PC-3 (cell line): ENCODE measurements around the gene IGLON5. TPM values are rescaled to one million over a fixed set of nuclear protein-coding genes. Genes with fewer than 3 reads are reported as not detected.

Source experiments
- ATAC-seq: fragments of 200-7000 bp; cut with Tn5 transposase; 2 replicates; pipeline ENCODE4 v1.9.1; 2020; ENCODE audit warnings: mild to moderate bottlenecking, moderate library complexity
- BruUV-seq: library from RNA; stranded (reverse); fragments of 400-500 nt; replicated peaks from 2 replicates; lab custom pipeline; 2021; lab: Mats Ljungman, UMichigan
- CTCF ChIA-PET: fragments of 300-600 bp; sonication (Branson Sonifier 250); formaldehyde crosslinking; loops from one replicate; lab custom pipeline; 2022; ENCODE audit warnings: antibody characterized with exemption; lab: Charles Lee
- POLR2A ChIA-PET: fragments of 300-600 bp; sonication (Branson Sonifier 250); formaldehyde crosslinking; loops from one replicate; lab custom pipeline; 2022; ENCODE audit warnings: antibody characterized with exemption; ENCODE audit not compliant: unreplicated experiment; lab: Charles Lee
- DNase-seq: peaks from one replicate; pipeline ENCODE4 v3.0.0-alpha.2; 2015
- H2AFZ ChIP-seq: fragments of 300-600 bp; sonication (generic); 2 replicates; pipeline ENCODE4 v1.6.0; 2016; ENCODE audit warnings: antibody characterized with exemption, low read length
- H3F3A ChIP-seq: fragments of 300-600 bp; sonication (generic); one replicate; pipeline ENCODE4 v1.6.0; 2017; ENCODE audit warnings: antibody characterized with exemption, low read length, control low read depth, mild to moderate bottlenecking; ENCODE audit not compliant: unreplicated experiment
- H3K27ac ChIP-seq: fragments of 300-600 bp; sonication (generic); 2 replicates; pipeline ENCODE4 v1.5.1; 2016; ENCODE audit warnings: mild to moderate bottlenecking, low read length
- H3K27me3 ChIP-seq: fragments of 300-600 bp; sonication (generic); 2 replicates; pipeline ENCODE4 v1.6.1; 2016; ENCODE audit warnings: low read length, mixed read lengths
- H3K36me3 ChIP-seq: fragments of 300-600 bp; sonication (generic); 2 replicates; pipeline ENCODE4 v1.6.1; 2016; ENCODE audit warnings: low read depth, mixed run types, low read length, mixed read lengths
- H3K4me1 ChIP-seq: fragments of 300-600 bp; sonication (generic); 2 replicates; pipeline ENCODE4 v1.5.1; 2016; ENCODE audit warnings: low read length; ENCODE audit not compliant: insufficient read depth
- H3K4me2 ChIP-seq: fragments of 300-600 bp; sonication (generic); 2 replicates; pipeline ENCODE4 v1.6.0; 2016; ENCODE audit warnings: low read length
- H3K4me3 ChIP-seq: fragments of 300-600 bp; sonication (generic); 2 replicates; pipeline ENCODE4 v1.5.1; 2016; ENCODE audit warnings: mild to moderate bottlenecking, low read length, mixed read lengths
- H3K79me2 ChIP-seq: fragments of 300-600 bp; sonication (generic); 2 replicates; pipeline ENCODE4 v1.6.1; 2017; ENCODE audit warnings: low read length, mixed read lengths
- H3K9ac ChIP-seq: fragments of 300-600 bp; sonication (generic); 2 replicates; pipeline ENCODE4 v1.6.0; 2016; ENCODE audit warnings: mild to moderate bottlenecking, low read length
- H3K9me2 ChIP-seq: fragments of 300-600 bp; sonication (generic); replicated peaks from 2 replicates; pipeline ENCODE4 v1.6.1; 2016; ENCODE audit warnings: mixed run types, low read length, mixed read lengths
- H3K9me3 ChIP-seq: fragments of 300-600 bp; sonication (generic); 2 replicates; pipeline ENCODE4 v1.6.1; 2016; ENCODE audit warnings: low read length, mixed read lengths
- H4K20me1 ChIP-seq: fragments of 300-600 bp; sonication (generic); 2 replicates; pipeline ENCODE4 v1.6.1; 2016; ENCODE audit warnings: low read length, mixed read lengths
- EZH2 ChIP-seq: fragments of 300-600 bp; sonication (generic); IDR thresholded peaks from one replicate; pipeline ENCODE4 v1.6.1; 2017; ENCODE audit warnings: antibody characterized with exemption, mild to moderate bottlenecking, low read length; ENCODE audit not compliant: unreplicated experiment
- EZH2phosphoT487 ChIP-seq: fragments of 300-600 bp; sonication (generic); IDR thresholded peaks from 2 replicates; pipeline ENCODE4 v1.6.1; 2018; ENCODE audit warnings: mild to moderate bottlenecking, antibody characterized with exemption, low read length, borderline replicate concordance
- intact Hi-C: fragments of 100-400 bp; cut with micrococcal nuclease; formaldehyde crosslinking; loops from 2 replicates; pipeline ENCODE4 v1.9.0; 2023
- total RNA-seq: library from RNA; depleted of rRNA; stranded (reverse); fragments of >200 nt; gene quantifications from 2 replicates; pipeline ENCODE4 v1.2.3, GENCODE V29; 2014
- TF ChIP-seq, protein P1 (sequence below): fragments of 300-600 bp; sonication (generic); conservative IDR thresholded peaks from 2 replicates; pipeline ENCODE4 v1.5.1; 2017; ENCODE audit warnings: antibody characterized with exemption, low read depth, mild to moderate bottlenecking, low read length

IGLON5 gene
- total RNA-seq, 1 experiment from 2014 or later = not detected

DNA sequence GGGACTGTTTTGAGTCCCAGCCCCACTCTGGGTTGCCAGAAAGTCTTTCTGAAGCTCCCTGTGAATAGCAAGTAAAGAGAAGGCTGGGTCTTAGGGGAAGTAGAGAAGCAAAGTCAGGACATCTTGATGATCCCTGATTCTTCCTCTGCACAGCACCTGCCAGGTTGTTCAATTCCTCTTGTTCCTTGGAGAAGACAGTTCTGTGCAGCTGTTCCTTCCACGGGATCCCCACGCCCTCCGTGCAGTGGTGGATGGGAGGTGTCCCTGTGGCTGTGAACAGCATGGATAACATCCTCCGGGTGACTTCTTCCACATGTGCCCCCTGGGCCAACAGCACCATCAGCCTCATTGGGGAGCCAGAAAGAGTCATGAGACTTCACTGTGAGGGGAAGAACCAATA is 29.1 kb upstream of the IGLON5 start:
- no peaks in the 10 kb centered on the region for H3K4me1 ChIP-seq
- no peak overlapping the region for H2AFZ ChIP-seq
- H3K9ac ChIP-seq = no peak overlapping the region
- H4K20me1 ChIP-seq = no peaks in the 10 kb centered on the region
- H3K9me3 ChIP-seq = no peaks in the 10 kb centered on the region
- H3K4me3 ChIP-seq = no peak overlapping the region
- H3K36me3 ChIP-seq = no peaks in the 10 kb centered on the region
- BruUV-seq = no TSS peak
- H3K27ac ChIP-seq = no peak overlapping the region
- DNase-seq (no peak), ATAC-seq (no peak)
- intact Hi-C loops = no loop called here
- H3K9me2 ChIP-seq = no peaks in the 10 kb centered on the region
- H3K27me3 ChIP-seq = peaks cover 82% of the 10 kb centered on the region
- ChIA-PET CTCF (interaction anchor here (0.6 kb wide), 1 partner anchor 746 kb away, joined by 4 read pairs; no protein-coding TSS in a partner anchor), POLR2A (no interaction called here)
- no peak overlapping the region for H3K4me2 ChIP-seq
- TF ChIP-seq, protein P1, sequence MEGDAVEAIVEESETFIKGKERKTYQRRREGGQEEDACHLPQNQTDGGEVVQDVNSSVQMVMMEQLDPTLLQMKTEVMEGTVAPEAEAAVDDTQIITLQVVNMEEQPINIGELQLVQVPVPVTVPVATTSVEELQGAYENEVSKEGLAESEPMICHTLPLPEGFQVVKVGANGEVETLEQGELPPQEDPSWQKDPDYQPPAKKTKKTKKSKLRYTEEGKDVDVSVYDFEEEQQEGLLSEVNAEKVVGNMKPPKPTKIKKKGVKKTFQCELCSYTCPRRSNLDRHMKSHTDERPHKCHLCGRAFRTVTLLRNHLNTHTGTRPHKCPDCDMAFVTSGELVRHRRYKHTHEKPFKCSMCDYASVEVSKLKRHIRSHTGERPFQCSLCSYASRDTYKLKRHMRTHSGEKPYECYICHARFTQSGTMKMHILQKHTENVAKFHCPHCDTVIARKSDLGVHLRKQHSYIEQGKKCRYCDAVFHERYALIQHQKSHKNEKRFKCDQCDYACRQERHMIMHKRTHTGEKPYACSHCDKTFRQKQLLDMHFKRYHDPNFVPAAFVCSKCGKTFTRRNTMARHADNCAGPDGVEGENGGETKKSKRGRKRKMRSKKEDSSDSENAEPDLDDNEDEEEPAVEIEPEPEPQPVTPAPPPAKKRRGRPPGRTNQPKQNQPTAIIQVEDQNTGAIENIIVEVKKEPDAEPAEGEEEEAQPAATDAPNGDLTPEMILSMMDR = no peak
- TF ChIP-seq EZH2 (no peak), EZH2phosphoT487 (no peak)
- no peaks in the 10 kb centered on the region for H3F3A ChIP-seq
- H3K79me2 ChIP-seq = no peaks in the 10 kb centered on the region

DNA sequence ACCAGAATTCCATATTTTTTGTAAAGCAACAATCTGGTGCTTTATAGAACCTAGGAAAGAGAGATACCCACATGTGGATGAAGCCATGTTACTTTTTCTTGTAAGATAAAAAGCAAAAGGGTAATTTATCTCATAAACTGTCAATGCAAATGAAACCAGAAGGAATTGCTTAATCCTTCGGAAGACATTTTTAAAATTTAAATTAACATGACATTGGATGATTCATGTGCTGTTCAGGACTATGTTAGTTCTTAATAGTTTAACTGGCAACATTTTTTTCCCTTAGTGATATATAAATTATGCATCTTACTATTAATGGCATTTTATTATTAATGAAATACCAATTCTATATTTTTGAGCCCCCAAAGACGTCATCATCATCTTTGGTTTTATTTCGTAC is 25.8 kb upstream of the IGLON5 start:
- Histone ChIP-seq H3K9me3 (no peaks in the 10 kb centered on the region), H3K9ac (no peak overlapping the region), H3K27me3 (peaks cover 84% of the 10 kb centered on the region), H3K4me3 (no peak overlapping the region), H2AFZ (no peak overlapping the region), H3K4me2 (no peak overlapping the region), H3K27ac (no peak overlapping the region), H3K4me1 (no peaks in the 10 kb centered on the region), H4K20me1 (no peaks in the 10 kb centered on the region), H3K36me3 (no peaks in the 10 kb centered on the region), H3K9me2 (no peaks in the 10 kb centered on the region), H3F3A (no peaks in the 10 kb centered on the region), H3K79me2 (no peaks in the 10 kb centered on the region)
- BruUV-seq = no TSS peak
- ChIA-PET POLR2A (no interaction called here), CTCF (no interaction called here)
- TF ChIP-seq EZH2phosphoT487 (no peak), EZH2 (no peak)
- DNase-seq = no peak
- no peak for ATAC-seq
- intact Hi-C loops = no loop called here

DNA sequence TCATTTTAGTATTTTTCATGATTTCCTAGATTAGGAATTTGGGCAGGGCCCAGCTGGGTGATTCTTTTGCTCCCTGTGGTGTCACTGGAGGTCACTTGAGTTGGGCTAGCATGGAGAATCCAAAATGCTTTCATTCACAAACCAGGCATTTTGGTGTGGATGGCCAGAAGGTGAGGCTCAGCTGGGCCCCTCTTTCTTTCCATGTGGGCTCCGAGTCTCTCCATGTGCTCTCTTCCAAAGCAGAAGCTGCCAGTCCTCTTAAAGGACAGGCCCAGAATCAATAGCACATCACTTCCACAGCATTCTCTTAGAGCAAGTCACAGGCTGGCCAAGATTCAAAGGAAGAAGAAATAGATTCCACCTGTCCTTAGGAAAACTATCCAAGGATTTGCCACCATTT is 21.8 kb upstream of the IGLON5 start:
- TF ChIP-seq EZH2phosphoT487 (no peak), EZH2 (no peak)
- TF ChIP-seq, protein P1 = no peak
- Histone ChIP-seq H3K27me3 (peaks cover 91% of the 10 kb centered on the region), H4K20me1 (no peaks in the 10 kb centered on the region), H3K9ac (no peak overlapping the region), H3K4me3 (no peak overlapping the region), H3K9me3 (no peaks in the 10 kb centered on the region), H3K27ac (no peak overlapping the region), H3F3A (no peaks in the 10 kb centered on the region), H3K4me1 (no peaks in the 10 kb centered on the region), H3K36me3 (no peaks in the 10 kb centered on the region), H3K4me2 (no peak overlapping the region), H3K9me2 (0 out of 2 replicates have a peak, but pooled peaks cover 6% of the 10 kb centered on the region), H3K79me2 (no peaks in the 10 kb centered on the region), H2AFZ (no peak overlapping the region)
- POLR2A ChIA-PET = no interaction called here
- CTCF ChIA-PET = no interaction called here
- no peak for DNase-seq
- no TSS peak for BruUV-seq
- no peak for ATAC-seq
- intact Hi-C loops = no loop called here
